Psoas muscle (tissue), 8 donors: ENCODE results near the gene FLNA. TPM values are rescaled to one million over a fixed set of nuclear protein-coding genes. Genes with fewer than 3 reads are reported as not detected.

Experiments
- ATAC-seq, 4 donors: fragments of 200-7000 bp; cut with Tn5 transposase; one replicate each; pipeline ENCODE4 v1.9.1; 2020; ENCODE audit warnings: moderate library complexity in 3 of 4, mild to moderate bottlenecking in 2 of 4
- DNase-seq, 2 donors: peaks; one replicate each; pipeline ENCODE4 v3.0.0-alpha.2; 2020
- H3K27ac ChIP-seq: fragments of 200-600 bp; one replicate; pipeline ENCODE4 v1.8.0; 2022
- H3K27me3 ChIP-seq, 3 donors: fragments of 200-600 bp in 1 of 3; one replicate each; pipeline versions ENCODE4 v1.6.1 to v1.8.0; 2013 to 2022; ENCODE audit warnings: low read length in 2 of 3, mild to moderate bottlenecking in 2 of 3, moderate library complexity in 1 of 3; ENCODE audit not compliant: insufficient read depth in 3 of 3
- H3K36me3 ChIP-seq, 2 donors: fragments of 200-600 bp in 1 of 2; one replicate each; pipeline versions ENCODE4 v1.6.1 to v1.8.0; 2013 to 2022; ENCODE audit warnings: low read depth in 1 of 2, mild to moderate bottlenecking in 1 of 2, moderate library complexity in 1 of 2; ENCODE audit not compliant: insufficient read depth in 1 of 2
- H3K4me1 ChIP-seq: fragments of 200-600 bp; one replicate; pipeline ENCODE4 v1.8.0; 2022
- H3K4me3 ChIP-seq: fragments of 200-600 bp; one replicate; pipeline ENCODE4 v1.8.0; 2022; ENCODE audit warnings: mild to moderate bottlenecking
- H3K9me3 ChIP-seq: fragments of 200-600 bp; one replicate; pipeline ENCODE4 v1.8.0; 2022
- CTCF ChIP-seq: fragments of 200-600 bp; IDR thresholded peaks from one replicate; pipeline ENCODE4 v1.8.0; 2022; ENCODE audit warnings: antibody characterized with exemption
- WGBS, 3 donors: extraction: QIAGEN DNeasy Blood & Tissue Kit; methylation state at CpG; one replicate each; pipeline versions ENCODE4 v1.1.6 to v1.1.7; 2013; 5-methylcytosine and 5-hydroxymethylcytosine counted together
- intact Hi-C, 2 donors: fragments of 100-400 bp; cut with DNase I; formaldehyde crosslinking; loops; one replicate each; pipeline versions ENCODE4 v1.11.0 to v1.14.2; 2022
- polyA plus RNA-seq, 3 donors: library from polyadenylated mRNA; stranded (reverse); fragments of 200-250 nt; gene quantifications; one replicate each; pipeline ENCODE4 v1.2.3, GENCODE V29; 2013
- total RNA-seq, 4 donors: library from RNA; stranded (reverse); fragmentation: NEBNext Ultra II Directional in 2 of 4; extraction: Animal tissue kit (Norgen Biotek cat#: 25700) in 2 of 4; gene quantifications; one replicate each; pipeline versions ENCODE4 v1.2.1 to v1.2.4, GENCODE V29; 2021 to 2023
- donor health status: healthy with polysubstance abuse.
- donor health status: DM: no; HTN: no; CAD: no; lungs with moderate emphysema.
- donor health status: Bipolar disorder and iron deficiency.
- donor health status: healthy.
- donor health status: DM: yes; HTN: yes; CAD: no.
- donor health status: DM: no; HTN: no; CAD: no.
- donor health status: DM: no; HTN: no; CAD: no.
- donor health status: DM: yes; HTN: yes; CAD: no.

The FLNA gene
- total and polyA plus RNA-seq, 7 donors = 45.7 to 106 (median 67.4) TPM

GRCh38 chrX:154365052-154365600, 9.3 kb downstream of the FLNA start:
- ATAC-seq (no peak), DNase-seq (no peak)
- no peak for TF ChIP-seq CTCF
- WGBS, 3 donors = 66 to 72% (median 67%) methylated on average over 8 to 20 of the region's 20 CpGs
- no peak overlapping the region for H3K27ac ChIP-seq
- H3K4me1 ChIP-seq = peaks cover 3% of the 10 kb centered on the region
- H3K36me3 ChIP-seq = peaks cover 0 to 30% of the 10 kb centered on the region in 2 donors
- no peaks in the 10 kb centered on the region for H3K9me3 ChIP-seq
- intact Hi-C loops = no loop called here
- H3K27me3 ChIP-seq = no peaks in the 10 kb centered on the region
- H3K4me3 ChIP-seq = no peak overlapping the region

GRCh38 chrX:154363706-154364439, 10.6 kb downstream of the FLNA start:
- WGBS, 3 donors = 78 to 83% (median 81%) methylated on average over 17 to 20 of the region's 20 CpGs
- Histone ChIP-seq H3K9me3 (no peaks in the 10 kb centered on the region), H3K4me3 (no peak overlapping the region), H3K27ac (no peak overlapping the region), H3K36me3 (peaks cover 0 to 43% of the 10 kb centered on the region in 2 donors), H3K4me1 (peaks cover 3% of the 10 kb centered on the region), H3K27me3 (no peaks in the 10 kb centered on the region)
- intact Hi-C loops = no loop called here
- ATAC-seq = no peak
- TF ChIP-seq CTCF = no peak
- no peak for DNase-seq

GRCh38 chrX:154362085-154362742, 12.2 kb downstream of the FLNA start:
- 87 to 92% (median 90%) methylated on average over 20 to 30 of the region's 30 CpGs for WGBS, 3 donors
- Histone ChIP-seq H3K36me3 (peaks cover 0 to 56% of the 10 kb centered on the region in 2 donors), H3K27ac (no peak overlapping the region), H3K4me3 (no peak overlapping the region), H3K4me1 (peaks cover 3% of the 10 kb centered on the region), H3K27me3 (no peaks in the 10 kb centered on the region), H3K9me3 (no peaks in the 10 kb centered on the region)
- TF ChIP-seq CTCF = no peak
- ATAC-seq (no peak), DNase-seq (no peak)
- intact Hi-C loops = no loop called here

- no peak for TF ChIP-seq CTCF
- no peaks in the 10 kb centered on the region for H3K9me3 ChIP-seq
- H3K4me1 ChIP-seq = no peaks in the 10 kb centered on the region
- no peak overlapping the region for H3K27ac ChIP-seq
- peaks cover 0 to 59% of the 10 kb centered on the region in 2 donors for H3K36me3 ChIP-seq
- no peaks in the 10 kb centered on the region for H3K27me3 ChIP-seq
- DNase-seq (no peak), ATAC-seq (no peak)
- 87 to 94% (median 92%) methylated on average over 21 to 34 of the region's 34 CpGs for WGBS, 3 donors
- intact Hi-C loops = no loop called here
- H3K4me3 ChIP-seq = no peak overlapping the region
Observed at GRCh38 chrX:154360155-154360713, 14.2 kb downstream of the FLNA start.
